Vagina (tissue), 2 donors: Measurements from ENCODE around the gene CCDC150.

Experiments used
- CTCF ChIP-seq, 3 experiments: fragments of 450-650 bp in 2 of 3; fragments of 200-600 bp in 1 of 3; sonication (generic) in 1 of 3; IDR thresholded peaks; one replicate each; pipeline ENCODE4 v1.5.1; 2017 to 2019; ENCODE audit warnings: antibody characterized with exemption in 3 of 3, mild to moderate bottlenecking in 2 of 3, moderate library complexity in 2 of 3
- POLR2A ChIP-seq, 2 donors: fragments of 450-650 bp; IDR thresholded peaks; one replicate each; pipeline ENCODE4 v1.6.1; 2017; ENCODE audit warnings: antibody characterized with exemption in 2 of 2, mild to moderate bottlenecking in 2 of 2, moderate library complexity in 2 of 2
- POLR2AphosphoS5 ChIP-seq, 2 donors: sonication (generic); formaldehyde crosslinking; IDR thresholded peaks; one replicate each; pipeline ENCODE4 v1.9.0; 2017; ENCODE audit warnings: antibody characterized with exemption in 2 of 2, mild to moderate bottlenecking in 2 of 2, low read depth in 1 of 2; ENCODE audit not compliant: insufficient read depth in 1 of 2

DNA sequence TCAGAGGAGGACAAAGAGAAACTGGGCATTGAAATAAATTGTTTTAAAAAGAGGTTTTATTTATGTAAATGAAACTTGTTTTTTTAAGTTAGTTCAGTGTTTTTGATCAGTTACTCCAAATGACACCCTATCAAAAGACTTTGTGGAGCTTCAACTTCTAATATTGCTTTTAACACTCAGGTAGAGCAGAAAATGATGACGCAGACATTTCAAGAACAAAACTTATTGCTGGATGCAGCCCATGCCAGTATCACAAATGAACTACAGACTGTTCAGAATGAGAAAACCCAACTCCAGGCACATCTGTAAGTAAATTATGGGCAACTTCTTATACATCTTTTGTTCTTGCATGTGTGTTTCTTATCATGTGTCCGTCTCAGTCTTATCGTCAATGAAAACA, 36.4 kb downstream of the CCDC150 start:
- TF ChIP-seq POLR2A (IDR thresholded peaks at IDR 0.05), result no peak
- no peak for TF ChIP-seq CTCF (IDR thresholded peaks at IDR 0.05)
- TF ChIP-seq POLR2AphosphoS5 (IDR thresholded peaks at IDR 0.05; ENCODE audit: insufficient read depth in 1 of 2, low read depth in 1 of 2), result no peak
